Panc1 (cell line): Measurements from ENCODE around the gene PRKCQ. TPM values are rescaled to one million over a fixed set of nuclear protein-coding genes. Genes with fewer than 3 reads are reported as not detected.

Source experiments
- ATAC-seq: fragments of 200-7000 bp; cut with Tn5 transposase; 2 replicates; pipeline ENCODE4 v1.9.1; 2020; ENCODE audit warnings: mild to moderate bottlenecking, moderate library complexity
- BruUV-seq: library from RNA; stranded (reverse); fragments of 400-500 nt; replicated peaks from 2 replicates; lab custom pipeline; 2021; lab: Mats Ljungman, UMichigan
- CTCF ChIA-PET: fragments of 300-600 bp; sonication (Branson Sonifier 250); formaldehyde crosslinking; loops from one replicate; lab custom pipeline; 2022; ENCODE audit warnings: antibody characterized with exemption; lab: Charles Lee
- POLR2A ChIA-PET: fragments of 300-600 bp; sonication (Branson Sonifier 250); formaldehyde crosslinking; loops from one replicate; lab custom pipeline; 2022; ENCODE audit warnings: antibody characterized with exemption; lab: Charles Lee
- DNase-seq: peaks from one replicate; pipeline ENCODE4 v3.0.0-alpha.2; 2010; ENCODE audit warnings: low read depth, low spot score
- H3K27ac ChIP-seq: 2 replicates; pipeline ENCODE4 v1.5.1; 2011; ENCODE audit warnings: mild to moderate bottlenecking, low read length, inconsistent platforms
- H3K27me3 ChIP-seq: fragments of 200-500 bp; sonication (Bioruptor generic); 2 replicates; pipeline ENCODE4 v1.6.0; 2014; ENCODE audit warnings: low read length, inconsistent platforms; ENCODE audit not compliant: control insufficient read depth, insufficient read depth
- H3K36me3 ChIP-seq: fragments of 200-500 bp; sonication (Bioruptor generic); 2 replicates; pipeline ENCODE4 v1.5.1; 2014; ENCODE audit warnings: inconsistent platforms, mild to moderate bottlenecking, low read length, moderate library complexity; ENCODE audit not compliant: control insufficient read depth, insufficient read depth
- H3K4me1 ChIP-seq: 2 replicates; pipeline ENCODE4 v1.5.1; 2011; ENCODE audit warnings: inconsistent platforms, mild to moderate bottlenecking, low read length, moderate library complexity; ENCODE audit not compliant: control insufficient read depth, insufficient read depth
- H3K4me3 ChIP-seq, 2 experiments: 2 replicates each; pipeline ENCODE4 v1.5.1; 2011 to 2012; ENCODE audit warnings: low read depth in 2 of 2, low read length in 2 of 2, mild to moderate bottlenecking in 2 of 2, inconsistent platforms in 1 of 2, moderate library complexity in 1 of 2
- H3K9me3 ChIP-seq: fragments of 200-500 bp; sonication (Bioruptor generic); 2 replicates; pipeline ENCODE4 v1.5.1; 2014; ENCODE audit warnings: low read depth, mild to moderate bottlenecking, inconsistent platforms, low read length, moderate library complexity; ENCODE audit not compliant: control insufficient read depth, insufficient read depth
- POLR2AphosphoS5 ChIP-seq: IDR thresholded peaks from 2 replicates; pipeline ENCODE4 v1.6.1; 2012; ENCODE audit warnings: mild to moderate bottlenecking, low read depth, low read length, moderate library complexity
- SIN3A ChIP-seq: IDR thresholded peaks from 2 replicates; pipeline ENCODE4 v1.6.1; 2012; ENCODE audit warnings: low read depth, mild to moderate bottlenecking, low read length, moderate library complexity, borderline replicate concordance; ENCODE audit not compliant: insufficient read depth
- TCF7L2 ChIP-seq: IDR thresholded peaks from 2 replicates; pipeline ENCODE4 v1.6.1; 2011; ENCODE audit warnings: mild to moderate bottlenecking, low read depth, low read length, inconsistent platforms
- in situ Hi-C: cut with HindIII; loops from 2 replicates; pipeline ENCODE4 v1.10.0; 2016; ENCODE audit warnings: low sequenced_read_pairs, low pct_unique_long_range_greater_than_20kb
- intact Hi-C: fragments of 100-400 bp; cut with micrococcal nuclease; formaldehyde crosslinking; loops from one replicate; pipeline ENCODE4 v1.10.0; 2022; ENCODE audit not compliant: unreplicated experiment
- total RNA-seq: library from RNA; stranded (reverse); gene quantifications from one replicate; pipeline ENCODE4 v1.2.1, GENCODE V29; 2021; ENCODE audit not compliant: unreplicated experiment
- TF ChIP-seq, protein P1 (sequence below): fragments of 450-650 bp; IDR thresholded peaks from 2 replicates; pipeline ENCODE4 v1.5.1; 2017; ENCODE audit warnings: mild to moderate bottlenecking
- TF ChIP-seq, protein P2 (sequence below), 2 experiments: IDR thresholded peaks; 2 replicates each; pipeline ENCODE4 v1.6.1; 2011 to 2012; ENCODE audit warnings: low read depth in 2 of 2, control low read depth in 1 of 2, low read length in 1 of 2, mild to moderate bottlenecking in 1 of 2, moderate library complexity in 1 of 2; ENCODE audit not compliant: insufficient read depth in 1 of 2

The PRKCQ gene
- total RNA-seq, 1 experiment from 2014 or later: 0.23 TPM

DNA sequence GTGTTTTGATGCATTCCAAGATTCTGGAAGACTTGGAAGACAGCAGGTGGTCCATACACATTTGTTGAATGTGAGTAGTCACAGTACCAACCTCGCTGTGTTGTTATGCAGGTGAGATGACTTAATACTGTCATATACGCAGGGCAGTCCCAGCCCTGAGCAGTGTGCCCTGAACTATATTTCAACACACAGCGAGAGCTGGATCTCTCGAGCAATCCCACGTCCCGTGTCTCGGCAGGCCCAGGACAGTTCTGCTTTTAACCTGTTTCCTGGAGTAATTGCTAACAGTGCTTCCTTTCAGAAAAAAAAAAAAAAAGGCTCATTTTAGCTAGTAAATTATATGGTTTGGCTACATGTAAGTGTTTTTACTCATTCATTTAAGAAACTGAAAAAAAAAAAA lies 179.7 kb downstream of the PRKCQ start:
- no TSS peak for BruUV-seq
- no peaks in the 10 kb centered on the region; the same call in 1 of the 2 replicates for H3K27me3 ChIP-seq
- intact Hi-C loops: loop anchor here (2.0 kb wide), 1 partner anchor 198 kb away; the partner anchor contains the start of gene PFKFB3
- H3K4me1 ChIP-seq: peaks cover 3% of the 10 kb centered on the region; the same call in 1 of the 2 replicates
- POLR2A ChIA-PET: no interaction called here
- no peak overlapping the region for H3K27ac ChIP-seq
- no peaks in the 10 kb centered on the region for H3K9me3 ChIP-seq
- no peak overlapping the region for H3K4me3 ChIP-seq
- TF ChIP-seq SIN3A (no peak), POLR2AphosphoS5 (no peak), TCF7L2 (no peak)
- TF ChIP-seq, protein P1, sequence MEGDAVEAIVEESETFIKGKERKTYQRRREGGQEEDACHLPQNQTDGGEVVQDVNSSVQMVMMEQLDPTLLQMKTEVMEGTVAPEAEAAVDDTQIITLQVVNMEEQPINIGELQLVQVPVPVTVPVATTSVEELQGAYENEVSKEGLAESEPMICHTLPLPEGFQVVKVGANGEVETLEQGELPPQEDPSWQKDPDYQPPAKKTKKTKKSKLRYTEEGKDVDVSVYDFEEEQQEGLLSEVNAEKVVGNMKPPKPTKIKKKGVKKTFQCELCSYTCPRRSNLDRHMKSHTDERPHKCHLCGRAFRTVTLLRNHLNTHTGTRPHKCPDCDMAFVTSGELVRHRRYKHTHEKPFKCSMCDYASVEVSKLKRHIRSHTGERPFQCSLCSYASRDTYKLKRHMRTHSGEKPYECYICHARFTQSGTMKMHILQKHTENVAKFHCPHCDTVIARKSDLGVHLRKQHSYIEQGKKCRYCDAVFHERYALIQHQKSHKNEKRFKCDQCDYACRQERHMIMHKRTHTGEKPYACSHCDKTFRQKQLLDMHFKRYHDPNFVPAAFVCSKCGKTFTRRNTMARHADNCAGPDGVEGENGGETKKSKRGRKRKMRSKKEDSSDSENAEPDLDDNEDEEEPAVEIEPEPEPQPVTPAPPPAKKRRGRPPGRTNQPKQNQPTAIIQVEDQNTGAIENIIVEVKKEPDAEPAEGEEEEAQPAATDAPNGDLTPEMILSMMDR: no peak
- TF ChIP-seq, protein P2, sequence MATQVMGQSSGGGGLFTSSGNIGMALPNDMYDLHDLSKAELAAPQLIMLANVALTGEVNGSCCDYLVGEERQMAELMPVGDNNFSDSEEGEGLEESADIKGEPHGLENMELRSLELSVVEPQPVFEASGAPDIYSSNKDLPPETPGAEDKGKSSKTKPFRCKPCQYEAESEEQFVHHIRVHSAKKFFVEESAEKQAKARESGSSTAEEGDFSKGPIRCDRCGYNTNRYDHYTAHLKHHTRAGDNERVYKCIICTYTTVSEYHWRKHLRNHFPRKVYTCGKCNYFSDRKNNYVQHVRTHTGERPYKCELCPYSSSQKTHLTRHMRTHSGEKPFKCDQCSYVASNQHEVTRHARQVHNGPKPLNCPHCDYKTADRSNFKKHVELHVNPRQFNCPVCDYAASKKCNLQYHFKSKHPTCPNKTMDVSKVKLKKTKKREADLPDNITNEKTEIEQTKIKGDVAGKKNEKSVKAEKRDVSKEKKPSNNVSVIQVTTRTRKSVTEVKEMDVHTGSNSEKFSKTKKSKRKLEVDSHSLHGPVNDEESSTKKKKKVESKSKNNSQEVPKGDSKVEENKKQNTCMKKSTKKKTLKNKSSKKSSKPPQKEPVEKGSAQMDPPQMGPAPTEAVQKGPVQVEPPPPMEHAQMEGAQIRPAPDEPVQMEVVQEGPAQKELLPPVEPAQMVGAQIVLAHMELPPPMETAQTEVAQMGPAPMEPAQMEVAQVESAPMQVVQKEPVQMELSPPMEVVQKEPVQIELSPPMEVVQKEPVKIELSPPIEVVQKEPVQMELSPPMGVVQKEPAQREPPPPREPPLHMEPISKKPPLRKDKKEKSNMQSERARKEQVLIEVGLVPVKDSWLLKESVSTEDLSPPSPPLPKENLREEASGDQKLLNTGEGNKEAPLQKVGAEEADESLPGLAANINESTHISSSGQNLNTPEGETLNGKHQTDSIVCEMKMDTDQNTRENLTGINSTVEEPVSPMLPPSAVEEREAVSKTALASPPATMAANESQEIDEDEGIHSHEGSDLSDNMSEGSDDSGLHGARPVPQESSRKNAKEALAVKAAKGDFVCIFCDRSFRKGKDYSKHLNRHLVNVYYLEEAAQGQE (IDR thresholded peaks at IDR 0.05; ENCODE audit: insufficient read depth in 1 of 2, low read depth in 2 of 2, low read length in 1 of 2): no peak
- DNase-seq (no peak), ATAC-seq (no peak)
- in situ Hi-C loops: no loop called here
- CTCF ChIA-PET: interaction anchor here (0.7 kb wide), 1 partner anchor 40 kb away, joined by 7 read pairs; no protein-coding TSS in a partner anchor
- no peaks in the 10 kb centered on the region for H3K36me3 ChIP-seq

GRCh38 chr10:6399879-6400278 lies 180.2 kb downstream of the PRKCQ start:
- TF ChIP-seq, protein P1: no peak
- TF ChIP-seq, protein P2 (IDR thresholded peaks at IDR 0.05; ENCODE audit: insufficient read depth in 1 of 2, low read depth in 2 of 2, low read length in 1 of 2): no peak
- TF ChIP-seq SIN3A: no peak
- no peak for TF ChIP-seq POLR2AphosphoS5
- TF ChIP-seq TCF7L2: no peak
- no TSS peak for BruUV-seq
- Histone ChIP-seq H3K27ac (no peak overlapping the region), H3K4me3 (no peak overlapping the region), H3K36me3 (no peaks in the 10 kb centered on the region), H3K4me1 (peaks cover 3% of the 10 kb centered on the region; the same call in 1 of the 2 replicates), H3K9me3 (no peaks in the 10 kb centered on the region), H3K27me3 (no peaks in the 10 kb centered on the region; the same call in 1 of the 2 replicates)
- in situ Hi-C loops: no loop called here
- intact Hi-C loops: loop anchor here (2.0 kb wide), 1 partner anchor 197 kb away; the partner anchor contains the start of gene PFKFB3
- ChIA-PET POLR2A (no interaction called here), CTCF (interaction anchor here (0.7 kb wide), 1 partner anchor 40 kb away, joined by 7 read pairs; no protein-coding TSS in a partner anchor)
- DNase-seq (no peak), ATAC-seq (no peak)
